ENCODE results near the gene POLR1A. TPM values are rescaled to one million over a fixed set of nuclear protein-coding genes. Genes with fewer than 3 reads are reported as not detected.
"Not testable (repeated sequence)": the region's sequence is repeated elsewhere in the genome, so short reads cannot be mapped to it uniquely, and the experiment has no call there.

POLR1A gene
- total RNA-seq, 2 experiments from 2014 or later, result 40.8 to 41.5 TPM

DNA sequence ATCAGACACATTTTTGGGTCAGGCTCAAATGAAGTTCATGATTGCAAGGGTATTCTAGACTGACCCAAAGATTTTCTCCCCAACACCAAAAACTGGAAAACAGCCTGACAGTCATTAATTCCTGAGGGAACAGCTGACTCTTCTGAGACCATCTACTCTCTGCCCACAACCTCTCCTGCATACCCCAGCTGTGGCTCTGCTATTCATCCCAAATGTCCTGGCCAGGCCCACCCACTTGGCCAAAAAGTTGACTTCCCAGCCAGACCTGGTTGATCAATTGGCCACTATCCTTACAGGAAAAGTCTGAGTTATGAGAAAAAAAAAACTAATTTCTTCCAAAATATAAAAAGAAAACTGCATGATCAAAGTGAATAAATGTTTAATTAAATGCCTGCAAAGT is 113.1 kb downstream of the POLR1A start:
- ChIA-PET CTCF (interaction anchor here (1.3 to 2.6 kb wide), 2 partner anchors 9 to 44 kb away, joined by 4 to 21 read pairs; no protein-coding TSS in a partner anchor), POLR2A (no interaction called here)
- Mint-ChIP-seq H3K27ac (no peak overlapping the region), H3K4me3 (no peak overlapping the region), H3K36me3 (ENCODE audit: low read depth) (peaks cover 3% of the 10 kb centered on the region), H3K9me3 (ENCODE audit: insufficient read depth) (no peaks in the 10 kb centered on the region), H3K27me3 (ENCODE audit: low read depth) (no peaks in the 10 kb centered on the region), H3K4me1 (ENCODE audit: low read depth) (peaks cover 60% of the 10 kb centered on the region)
- DNase-seq (no peak), ATAC-seq (no peak)

DNA sequence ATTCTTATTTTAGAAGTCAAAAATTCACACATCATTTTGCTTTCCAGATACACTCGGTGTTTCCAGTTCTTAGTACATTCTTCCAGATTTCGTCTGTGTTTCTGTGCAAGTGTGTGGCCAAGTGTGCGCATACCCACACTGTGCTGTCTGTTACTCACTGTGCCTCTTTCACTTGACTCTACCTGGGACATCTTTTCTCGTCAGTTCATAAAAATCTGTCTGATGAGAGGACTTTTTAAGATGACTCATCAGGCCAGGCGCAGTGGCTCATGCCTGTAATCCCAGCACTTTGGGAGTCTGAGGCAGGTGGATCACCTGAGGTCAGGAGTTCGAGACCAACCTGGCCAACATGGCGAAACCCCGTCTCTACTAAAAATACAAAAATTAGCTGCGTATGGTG is 113.6 kb downstream of the POLR1A start:
- H3K4me3 Mint-ChIP-seq; DNase-seq; H3K36me3 Mint-ChIP-seq (ENCODE audit: low read depth); H3K27me3 Mint-ChIP-seq (ENCODE audit: low read depth); POLR2A ChIA-PET; H3K27ac Mint-ChIP-seq; ATAC-seq; H3K9me3 Mint-ChIP-seq (ENCODE audit: insufficient read depth): not testable (repeated sequence)
- CTCF ChIA-PET, result interaction anchor here (1.3 kb wide), 1 partner anchor 9 kb away, joined by 4 read pairs; no protein-coding TSS in a partner anchor
- peaks cover 55% of the 10 kb centered on the region for H3K4me1 Mint-ChIP-seq (ENCODE audit: low read depth)

DNA sequence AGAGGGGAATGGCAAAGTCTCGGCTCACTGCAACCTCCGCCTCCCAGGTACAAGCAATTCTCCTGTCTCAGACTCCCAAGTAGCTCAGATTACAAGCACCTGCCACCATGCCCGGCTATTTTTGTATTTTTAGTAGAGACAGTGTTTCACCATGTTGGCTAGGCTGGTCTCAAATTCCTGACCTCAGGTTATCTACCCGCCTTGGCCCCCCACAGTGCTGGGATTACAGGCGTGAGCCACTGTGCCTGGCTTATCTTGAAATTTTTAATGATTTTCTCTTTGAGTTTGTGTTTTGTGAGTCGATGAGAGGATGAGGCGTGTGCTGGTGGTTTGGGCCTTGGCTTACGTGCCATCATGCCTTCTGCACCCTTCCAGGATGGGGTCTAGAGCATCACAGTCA is 115.6 kb downstream of the POLR1A start:
- Mint-ChIP-seq H3K36me3 (ENCODE audit: low read depth) (peaks cover 3% of the 10 kb centered on the region), H3K27ac (no peak overlapping the region), H3K4me3 (no peak overlapping the region), H3K4me1 (ENCODE audit: low read depth) (peaks cover 35% of the 10 kb centered on the region), H3K9me3 (ENCODE audit: insufficient read depth) (no peaks in the 10 kb centered on the region), H3K27me3 (ENCODE audit: low read depth) (no peaks in the 10 kb centered on the region)
- ChIA-PET POLR2A (no interaction called here), CTCF (interaction anchor here (1.2 to 1.5 kb wide), 5 partner anchors 9 to 163 kb away, joined by 3 to 4 read pairs (median 3); no protein-coding TSS in a partner anchor)
- DNase-seq, result no peak
- no peak for ATAC-seq

DNA sequence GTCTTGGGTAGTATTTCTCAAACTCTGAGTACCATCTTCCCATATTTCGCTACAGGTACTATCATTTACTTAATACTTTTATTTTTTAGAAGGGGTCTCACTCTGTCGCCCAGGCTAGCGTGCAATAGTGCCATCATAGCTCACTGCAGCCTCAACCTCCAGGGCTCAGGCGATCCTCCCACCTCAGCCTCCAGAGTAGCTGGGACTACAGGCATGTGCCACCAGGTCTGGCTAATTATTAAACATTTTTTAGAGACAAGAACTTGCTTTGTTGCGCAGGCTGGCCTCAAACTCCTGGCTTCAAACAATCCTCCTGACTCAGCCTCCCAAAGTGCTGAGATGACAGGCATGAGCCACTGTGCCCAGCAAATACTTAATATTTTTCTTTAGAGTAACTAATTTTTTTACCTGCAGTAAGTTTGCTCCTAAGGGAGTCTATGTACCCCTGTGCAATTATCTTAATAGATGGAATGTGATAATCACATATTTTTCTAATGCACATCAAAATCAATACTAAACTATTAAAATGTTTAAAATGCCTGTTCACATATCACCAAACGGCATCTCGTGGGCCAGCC is 116.3 kb downstream of the POLR1A start:
- Mint-ChIP-seq H3K9me3 (ENCODE audit: insufficient read depth) (no peaks in the 10 kb centered on the region), H3K27me3 (ENCODE audit: low read depth) (no peaks in the 10 kb centered on the region), H3K27ac (no peak overlapping the region), H3K4me3 (no peak overlapping the region), H3K4me1 (ENCODE audit: low read depth) (peaks cover 28% of the 10 kb centered on the region), H3K36me3 (ENCODE audit: low read depth) (peaks cover 3% of the 10 kb centered on the region)
- ATAC-seq (no peak), DNase-seq (no peak)
- ChIA-PET CTCF (interaction anchor here (1.2 to 1.5 kb wide), 5 partner anchors 10 to 162 kb away, joined by 3 to 4 read pairs (median 3); no protein-coding TSS in a partner anchor), POLR2A (no interaction called here)

DNA sequence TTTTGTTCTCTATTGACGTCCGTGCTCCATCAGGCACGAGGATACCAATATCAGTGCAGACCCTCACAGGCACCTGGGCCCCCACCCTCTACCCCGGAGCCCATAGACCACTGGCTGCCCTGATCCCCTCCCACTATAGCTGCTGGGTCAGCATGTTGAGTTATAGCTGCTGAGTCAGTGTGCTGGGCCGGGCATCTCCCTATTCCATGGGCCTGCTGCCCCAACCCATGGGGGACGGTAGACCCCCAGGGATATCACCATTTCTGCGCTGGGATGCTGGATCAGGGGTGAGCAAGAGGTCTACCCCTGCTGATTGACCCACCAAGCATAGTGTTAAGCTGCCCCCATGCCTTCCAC is 116.8 kb downstream of the POLR1A start:
- Mint-ChIP-seq H3K4me3 (no peak overlapping the region), H3K36me3 (ENCODE audit: low read depth) (peaks cover 3% of the 10 kb centered on the region), H3K4me1 (ENCODE audit: low read depth) (peaks cover 23% of the 10 kb centered on the region), H3K27me3 (ENCODE audit: low read depth) (no peaks in the 10 kb centered on the region), H3K9me3 (ENCODE audit: insufficient read depth) (no peaks in the 10 kb centered on the region), H3K27ac (peak overlapping the region; percentile 35)
- ChIA-PET CTCF (interaction anchor here (1.5 kb wide), 2 partner anchors 10 to 91 kb away, joined by 3 to 4 read pairs; no protein-coding TSS in a partner anchor), POLR2A (no interaction called here)
- ATAC-seq, result no peak
- no peak for DNase-seq

DNA sequence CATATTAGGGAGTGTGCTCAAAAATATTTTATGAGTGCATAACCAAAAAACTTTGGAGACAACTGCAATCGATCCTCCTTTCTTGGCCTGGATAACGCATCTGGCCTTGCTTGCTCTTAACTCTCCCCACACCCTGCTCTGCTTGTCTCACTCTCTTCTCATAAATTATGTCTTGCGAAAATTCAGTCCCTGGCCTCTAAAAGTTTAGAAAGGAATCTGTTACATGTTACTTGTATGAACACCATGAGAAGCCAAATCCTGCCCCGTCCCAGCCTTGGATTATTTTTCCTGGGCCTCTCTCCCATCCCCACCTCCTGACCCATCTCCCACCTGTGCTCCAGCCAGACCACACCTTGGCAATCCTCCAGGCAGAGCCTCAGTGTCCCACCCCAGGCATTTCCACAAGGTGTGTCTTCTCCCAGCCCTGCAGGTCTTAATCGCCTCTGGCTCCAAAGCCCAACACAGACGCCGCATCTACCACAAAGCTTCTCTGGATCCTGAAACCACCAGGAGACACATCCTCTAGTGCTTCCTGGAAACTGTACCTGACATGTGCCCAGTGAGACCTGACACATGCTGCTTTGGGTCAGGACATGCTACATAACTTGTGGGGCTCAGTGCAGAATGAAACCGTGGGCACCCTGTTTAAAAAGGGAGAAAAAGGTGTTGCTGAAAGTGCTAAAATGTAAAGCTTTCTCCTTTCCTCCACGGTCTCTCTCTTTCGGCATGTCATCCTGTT is 117.3 kb downstream of the POLR1A start:
- CTCF ChIA-PET, result no interaction called here
- DNase-seq (no peak), ATAC-seq (no peak)
- POLR2A ChIA-PET, result no interaction called here
- Mint-ChIP-seq H3K4me1 (ENCODE audit: low read depth) (peaks cover 18% of the 10 kb centered on the region), H3K9me3 (ENCODE audit: insufficient read depth) (no peaks in the 10 kb centered on the region), H3K4me3 (no peak overlapping the region), H3K27ac (peak overlapping the region; percentile 35), H3K27me3 (ENCODE audit: low read depth) (no peaks in the 10 kb centered on the region), H3K36me3 (ENCODE audit: low read depth) (peaks cover 3% of the 10 kb centered on the region)

DNA sequence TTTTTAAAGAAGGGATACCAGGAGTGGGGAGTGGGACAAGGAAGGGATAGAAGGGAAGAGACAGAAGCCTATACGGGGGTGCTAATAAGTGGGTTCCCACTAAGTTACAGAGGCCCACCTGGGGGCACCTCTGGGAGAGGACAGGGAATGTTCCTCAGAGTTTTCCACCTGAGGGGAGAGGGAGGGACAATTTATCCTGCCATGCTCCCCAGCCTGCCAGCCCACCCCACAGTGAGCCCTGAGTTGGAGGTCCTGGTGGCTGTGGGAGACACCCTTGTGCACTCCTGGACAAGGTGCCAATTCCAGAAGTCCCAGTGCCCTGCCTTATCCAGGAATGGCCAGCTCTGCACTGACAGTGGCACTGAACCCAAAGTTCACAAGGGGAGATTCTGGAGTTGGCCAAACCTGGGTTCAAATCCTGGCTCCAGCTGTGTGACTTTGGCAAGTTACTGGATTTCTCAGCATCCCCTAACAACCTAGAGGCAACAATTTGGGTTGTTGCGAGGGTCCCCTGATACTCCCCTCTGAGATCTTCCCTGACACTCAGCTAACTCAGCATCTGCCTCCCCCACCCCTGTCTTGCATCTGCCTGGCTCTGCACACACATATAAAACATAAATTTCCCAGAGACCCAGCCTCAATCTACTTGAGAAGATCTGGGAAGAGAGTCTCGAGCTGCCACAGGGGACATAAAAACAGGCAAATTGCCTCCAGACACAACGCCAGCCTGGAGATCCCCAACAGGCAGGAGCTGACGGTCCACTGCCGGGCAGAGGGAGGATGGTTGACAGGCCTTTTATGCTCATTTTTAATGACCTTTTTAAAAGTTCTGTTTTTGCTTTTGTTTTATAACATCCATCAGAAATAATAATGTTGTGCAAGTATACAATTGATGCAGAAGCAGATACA is 118.2 kb downstream of the POLR1A start:
- CTCF ChIA-PET, result no interaction called here
- Mint-ChIP-seq H3K4me3 (no peak overlapping the region), H3K27ac (no peak overlapping the region), H3K27me3 (ENCODE audit: low read depth) (no peaks in the 10 kb centered on the region), H3K36me3 (ENCODE audit: low read depth) (peaks cover under 1% of the 10 kb centered on the region), H3K9me3 (ENCODE audit: insufficient read depth) (no peaks in the 10 kb centered on the region), H3K4me1 (ENCODE audit: low read depth) (peaks cover 13% of the 10 kb centered on the region)
- POLR2A ChIA-PET, result no interaction called here
- ATAC-seq, result no peak
- DNase-seq, result no peak

DNA sequence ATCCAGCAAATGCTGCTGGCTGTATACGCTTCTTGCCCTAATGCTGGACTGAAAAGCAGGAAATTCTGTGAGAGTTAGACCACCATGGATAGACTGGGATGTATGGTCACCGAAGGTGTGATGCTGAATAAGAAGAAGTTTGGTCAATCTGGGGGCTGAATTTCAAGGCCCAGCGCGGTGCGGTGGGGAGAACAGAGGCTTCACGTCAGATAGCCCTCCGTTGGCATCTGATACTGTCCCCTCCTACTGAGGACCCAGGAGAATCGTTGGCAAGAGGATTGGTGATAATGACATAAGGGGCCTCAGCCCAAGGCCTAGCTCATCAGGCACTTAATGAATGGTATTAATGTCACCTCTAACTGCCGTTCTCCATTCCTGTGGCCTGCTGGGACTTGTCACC is 119.6 kb downstream of the POLR1A start:
- no peak for DNase-seq
- H3K9me3 Mint-ChIP-seq (ENCODE audit: insufficient read depth), result no peaks in the 10 kb centered on the region
- CTCF ChIA-PET, result interaction anchor here (1.6 kb wide), 1 partner anchor 159 kb away, joined by 4 read pairs; no protein-coding TSS in a partner anchor
- H3K4me3 Mint-ChIP-seq, result no peak overlapping the region
- H3K27ac Mint-ChIP-seq, result no peak overlapping the region
- no peak for ATAC-seq
- no peaks in the 10 kb centered on the region for H3K27me3 Mint-ChIP-seq (ENCODE audit: low read depth)
- peaks cover 10% of the 10 kb centered on the region for H3K4me1 Mint-ChIP-seq (ENCODE audit: low read depth)
- POLR2A ChIA-PET, result no interaction called here
- H3K36me3 Mint-ChIP-seq (ENCODE audit: low read depth), result no peaks in the 10 kb centered on the region

DNA sequence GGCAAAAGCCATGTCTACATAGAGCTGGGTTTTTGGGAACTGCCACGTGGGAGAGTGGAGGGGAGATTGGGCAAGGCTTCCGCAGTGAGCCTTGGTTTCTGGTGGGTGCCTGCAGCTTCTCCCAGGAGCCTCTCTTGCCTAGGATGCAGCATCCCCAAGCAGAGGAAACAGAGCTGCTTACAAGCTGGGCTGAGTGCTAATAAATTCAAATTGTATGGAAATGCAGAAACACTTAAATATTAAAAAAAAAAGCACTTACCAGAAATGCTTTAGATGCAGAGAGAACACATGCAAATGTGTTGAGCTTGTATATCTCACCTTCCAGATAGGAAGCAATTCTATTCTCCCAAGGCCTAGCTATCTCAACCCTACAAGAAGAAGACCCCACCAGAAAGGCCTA is 120.9 kb downstream of the POLR1A start:
- no peak overlapping the region for H3K4me3 Mint-ChIP-seq
- ATAC-seq, result no peak
- no peaks in the 10 kb centered on the region for H3K9me3 Mint-ChIP-seq (ENCODE audit: insufficient read depth)
- H3K36me3 Mint-ChIP-seq (ENCODE audit: low read depth), result no peaks in the 10 kb centered on the region
- H3K27me3 Mint-ChIP-seq (ENCODE audit: low read depth), result peaks cover 2% of the 10 kb centered on the region
- no peak overlapping the region for H3K27ac Mint-ChIP-seq
- POLR2A ChIA-PET, result no interaction called here
- peaks cover 10% of the 10 kb centered on the region for H3K4me1 Mint-ChIP-seq (ENCODE audit: low read depth)
- no peak for DNase-seq
- CTCF ChIA-PET, result interaction anchor here (0.6 to 1.6 kb wide), 3 partner anchors 10 to 157 kb away, joined by 3 to 4 read pairs (median 3); no protein-coding TSS in a partner anchor

DNA sequence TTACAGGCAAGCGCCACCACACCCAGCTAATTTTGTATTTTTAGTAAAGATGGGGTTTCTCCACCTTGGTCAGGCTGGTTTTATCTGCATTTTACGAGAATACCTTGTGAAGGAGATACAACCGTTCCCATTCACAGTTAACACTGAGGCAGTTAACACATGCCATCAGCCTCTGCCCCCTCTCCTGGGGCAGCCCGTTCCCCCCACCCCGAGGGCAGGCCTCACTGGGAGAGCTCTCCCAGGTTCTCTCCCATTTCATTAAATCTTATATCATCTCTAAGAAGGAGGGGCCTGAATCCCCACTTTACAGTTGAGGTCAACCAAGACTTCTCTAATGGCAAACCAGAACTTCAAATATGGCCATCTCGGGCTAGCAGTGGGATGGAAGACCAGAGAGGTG is 121.9 kb downstream of the POLR1A start:
- Mint-ChIP-seq H3K27ac (no peak overlapping the region), H3K4me1 (ENCODE audit: low read depth) (peaks cover 7% of the 10 kb centered on the region), H3K27me3 (ENCODE audit: low read depth) (peaks cover 2% of the 10 kb centered on the region), H3K9me3 (ENCODE audit: insufficient read depth) (no peaks in the 10 kb centered on the region), H3K4me3 (no peak overlapping the region), H3K36me3 (ENCODE audit: low read depth) (no peaks in the 10 kb centered on the region)
- DNase-seq, result no peak
- ChIA-PET POLR2A (interaction anchor here (0.8 kb wide), 1 partner anchor 11 kb away, joined by 3 read pairs; no protein-coding TSS in a partner anchor), CTCF (interaction anchor here (0.8 to 1.5 kb wide), 3 partner anchors 8 to 96 kb away, joined by 3 to 4 read pairs (median 3); no protein-coding TSS in a partner anchor)
- ATAC-seq, result no peak

DNA sequence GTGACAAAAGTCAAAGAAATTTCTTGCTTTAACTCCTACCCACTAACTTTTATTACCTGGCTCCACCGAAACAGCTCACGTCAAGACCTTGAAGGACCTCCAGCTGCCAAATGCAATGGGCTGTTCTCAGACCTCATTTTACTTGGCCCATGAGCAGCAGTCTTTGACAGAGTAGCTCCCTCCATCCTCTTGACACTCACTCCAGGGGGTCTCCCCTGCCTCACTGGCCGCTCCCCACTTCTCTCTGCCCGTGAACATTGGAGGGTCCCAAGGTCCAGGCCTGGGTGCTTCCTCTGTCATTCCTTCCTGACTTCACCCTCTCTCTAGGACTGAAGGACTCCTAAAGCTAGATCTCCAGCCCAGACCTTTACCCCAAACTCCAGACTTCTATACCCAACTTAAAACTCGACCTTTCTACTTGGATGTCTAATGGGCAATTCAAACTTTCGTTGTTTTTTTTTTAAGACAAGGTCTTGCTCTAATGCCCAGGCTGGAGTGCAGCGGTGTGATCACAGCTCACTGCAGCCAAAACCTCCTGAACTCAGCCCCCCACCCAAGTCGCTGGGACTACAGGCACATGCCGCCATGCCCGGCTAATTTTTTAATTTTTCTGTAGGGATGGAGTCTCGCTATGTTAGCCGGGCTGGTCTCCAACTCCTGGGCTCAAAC is 124.0 kb downstream of the POLR1A start:
- H3K9me3 Mint-ChIP-seq (ENCODE audit: insufficient read depth), result no peaks in the 10 kb centered on the region
- no peaks in the 10 kb centered on the region for H3K4me1 Mint-ChIP-seq (ENCODE audit: low read depth)
- DNase-seq (no peak), ATAC-seq (no peak)
- H3K27me3 Mint-ChIP-seq (ENCODE audit: low read depth), result peaks cover 2% of the 10 kb centered on the region
- ChIA-PET POLR2A (interaction anchor here (0.7 kb wide), 1 partner anchor 54 kb away, joined by 3 read pairs; no protein-coding TSS in a partner anchor), CTCF (interaction anchor here (0.9 kb wide), 1 partner anchor 32 kb away, joined by 4 read pairs; no protein-coding TSS in a partner anchor)
- no peak overlapping the region for H3K4me3 Mint-ChIP-seq
- H3K36me3 Mint-ChIP-seq (ENCODE audit: low read depth), result no peaks in the 10 kb centered on the region
- peak overlapping the region; percentile 54 for H3K27ac Mint-ChIP-seq

All from activated CD8-positive, alpha-beta T cell treated with anti-CD3 and anti-CD28 coated beads, Interleukin-2, amount 10 ng/mL, durations not matched to agents 7 days and 5 days (primary cell).